Effector memory CD4-positive, alpha-beta T cell (primary cell): ENCODE measurements around the gene MKNK1.

Source experiments
- DNase-seq, 3 donors: peaks; one replicate each; pipeline ENCODE4 v3.0.0-alpha.2; 2020
- H3K27ac ChIP-seq: 2 replicates; pipeline ENCODE4 v1.7.0; 2013; ENCODE audit warnings: mild to moderate bottlenecking, low read length, moderate library complexity; ENCODE audit not compliant: insufficient read depth, poor library complexity, severe bottlenecking
- H3K27me3 ChIP-seq: replicated peaks from 2 replicates; pipeline ENCODE4 v1.7.0; 2013; ENCODE audit warnings: mild to moderate bottlenecking, low read length; ENCODE audit not compliant: insufficient read depth, control insufficient read depth, poor library complexity, severe bottlenecking
- H3K36me3 ChIP-seq: 2 replicates; pipeline ENCODE4 v1.7.0; 2013; ENCODE audit warnings: mild to moderate bottlenecking, low read length, moderate library complexity; ENCODE audit not compliant: control insufficient read depth, insufficient read depth
- H3K4me1 ChIP-seq: 2 replicates; pipeline ENCODE4 v1.7.0; 2013; ENCODE audit warnings: low read length, mild to moderate bottlenecking; ENCODE audit not compliant: control insufficient read depth, insufficient read depth, poor library complexity, severe bottlenecking
- H3K4me3 ChIP-seq: 2 replicates; pipeline ENCODE4 v1.7.0; 2013; ENCODE audit warnings: low read length, low read depth, mild to moderate bottlenecking; ENCODE audit not compliant: insufficient read depth, poor library complexity, severe bottlenecking
- H3K9me3 ChIP-seq: 2 replicates; pipeline ENCODE4 v1.7.0; 2013; ENCODE audit warnings: mild to moderate bottlenecking, low read length, moderate library complexity; ENCODE audit not compliant: control insufficient read depth

MKNK1 gene

GRCh38 chr1:46523496-46524353, 80.3 kb downstream of the MKNK1 start:
- H3K9me3 ChIP-seq = no peaks in the 10 kb centered on the region

GRCh38 chr1:46522969-46523320, 81.1 kb downstream of the MKNK1 start:
- Histone ChIP-seq H3K27me3 (peaks cover 5% of the 10 kb centered on the region), H3K36me3 (no peaks in the 10 kb centered on the region), H3K27ac (no peak overlapping the region), H3K4me1 (no peaks in the 10 kb centered on the region), H3K4me3 (no peak overlapping the region), H3K9me3 (no peaks in the 10 kb centered on the region)
- DNase-seq = no peak

More at GRCh38 chr1:46523496-46524353, 80.3 kb downstream of the MKNK1 start:
- Histone ChIP-seq H3K27me3 (peaks cover 5% of the 10 kb centered on the region), H3K4me1 (no peaks in the 10 kb centered on the region), H3K36me3 (no peaks in the 10 kb centered on the region), H3K4me3 (no peak overlapping the region), H3K27ac (no peak overlapping the region)
- no peak for DNase-seq

- no peak for DNase-seq
- H3K4me1 ChIP-seq = no peaks in the 10 kb centered on the region
- peaks cover 5% of the 10 kb centered on the region for H3K27me3 ChIP-seq
- H3K27ac ChIP-seq = no peak overlapping the region
- no peaks in the 10 kb centered on the region for H3K9me3 ChIP-seq
- H3K4me3 ChIP-seq = no peak overlapping the region
- H3K36me3 ChIP-seq = no peaks in the 10 kb centered on the region
Measured at GRCh38 chr1:46522184-46522968, 81.7 kb downstream of the MKNK1 start.

GRCh38 chr1:46521414-46521813, 82.7 kb downstream of the MKNK1 start:
- no peak overlapping the region for H3K27ac ChIP-seq
- no peaks in the 10 kb centered on the region for H3K27me3 ChIP-seq
- DNase-seq = no peak
- H3K4me3 ChIP-seq = no peak overlapping the region
- H3K4me1 ChIP-seq = peaks cover 3% of the 10 kb centered on the region
- no peaks in the 10 kb centered on the region for H3K9me3 ChIP-seq
- H3K36me3 ChIP-seq = no peaks in the 10 kb centered on the region

- Histone ChIP-seq H3K4me3 (no peak overlapping the region), H3K27me3 (no peaks in the 10 kb centered on the region), H3K36me3 (no peaks in the 10 kb centered on the region), H3K4me1 (peaks cover 3% of the 10 kb centered on the region), H3K27ac (no peak overlapping the region), H3K9me3 (no peaks in the 10 kb centered on the region)
- no peak for DNase-seq
Measured at GRCh38 chr1:46520063-46520911, 83.8 kb downstream of the MKNK1 start.

GRCh38 chr1:46519209-46519608, 84.9 kb downstream of the MKNK1 start:
- H3K27me3 ChIP-seq = no peaks in the 10 kb centered on the region
- H3K27ac ChIP-seq = no peak overlapping the region
- H3K4me3 ChIP-seq = no peak overlapping the region
- peaks cover 3% of the 10 kb centered on the region for H3K4me1 ChIP-seq
- DNase-seq = no peak
- H3K9me3 ChIP-seq = no peaks in the 10 kb centered on the region
- no peaks in the 10 kb centered on the region for H3K36me3 ChIP-seq

GRCh38 chr1:46517932-46518498, 86.1 kb downstream of the MKNK1 start:
- peaks cover 3% of the 10 kb centered on the region for H3K4me1 ChIP-seq
- H3K27me3 ChIP-seq = no peaks in the 10 kb centered on the region
- no peaks in the 10 kb centered on the region for H3K9me3 ChIP-seq
- no peak overlapping the region for H3K4me3 ChIP-seq
- DNase-seq = no peak
- H3K36me3 ChIP-seq = no peaks in the 10 kb centered on the region
- H3K27ac ChIP-seq = no peak overlapping the region

GRCh38 chr1:46517010-46517600, 87.0 kb downstream of the MKNK1 start:
- no peaks in the 10 kb centered on the region for H3K9me3 ChIP-seq
- H3K27me3 ChIP-seq = peaks cover 4% of the 10 kb centered on the region
- DNase-seq = no peak
- peaks cover 3% of the 10 kb centered on the region for H3K4me1 ChIP-seq
- no peaks in the 10 kb centered on the region for H3K36me3 ChIP-seq
- no peak overlapping the region for H3K4me3 ChIP-seq
- no peak overlapping the region for H3K27ac ChIP-seq

- Histone ChIP-seq H3K36me3 (no peaks in the 10 kb centered on the region), H3K4me1 (peaks cover 3% of the 10 kb centered on the region), H3K27ac (no peak overlapping the region), H3K9me3 (no peaks in the 10 kb centered on the region), H3K4me3 (no peak overlapping the region), H3K27me3 (peaks cover 4% of the 10 kb centered on the region)
- no peak for DNase-seq
Measured at GRCh38 chr1:46516200-46516950, 87.7 kb downstream of the MKNK1 start.
